ENCODE data around the gene SUPT3H.
"Not testable (repeated sequence)": the region's sequence is repeated elsewhere in the genome, so short reads cannot be mapped to it uniquely, and the experiment has no call there.

Gene SUPT3H

GRCh38 chr6:45320349-45320748, 57.4 kb downstream of the SUPT3H start:
- no peak for DNase-seq

GRCh38 chr6:45314146-45314545, 63.6 kb downstream of the SUPT3H start:
- DNase-seq = no peak

- DNase-seq = peak; percentile 34
Observed at GRCh38 chr6:45310118-45310788, 67.5 kb downstream of the SUPT3H start.

- DNase-seq = no peak
Observed at GRCh38 chr6:45305546-45305945, 72.2 kb downstream of the SUPT3H start.

- DNase-seq = no peak
Observed at GRCh38 chr6:45302832-45303231, 74.9 kb downstream of the SUPT3H start.

GRCh38 chr6:45301348-45302142, 76.2 kb downstream of the SUPT3H start:
- no peak for DNase-seq

GRCh38 chr6:45300736-45301135, 77.0 kb downstream of the SUPT3H start:
- DNase-seq = no peak

- no peak for DNase-seq
Observed at GRCh38 chr6:45299096-45299581, 78.6 kb downstream of the SUPT3H start.

- DNase-seq = no peak
Observed at GRCh38 chr6:45297320-45297719, 80.4 kb downstream of the SUPT3H start.

GRCh38 chr6:45294065-45294701, 83.6 kb downstream of the SUPT3H start:
- not testable (repeated sequence) for DNase-seq

- DNase-seq = peak; percentile 19
Observed at GRCh38 chr6:45293306-45293705, 84.4 kb downstream of the SUPT3H start.

- no peak for DNase-seq
Observed at GRCh38 chr6:45289751-45290514, 87.8 kb downstream of the SUPT3H start.

GRCh38 chr6:45286707-45287106, 91.0 kb downstream of the SUPT3H start:
- not testable (repeated sequence) for DNase-seq

GRCh38 chr6:45278367-45278766, 99.4 kb downstream of the SUPT3H start:
- DNase-seq = no peak

GRCh38 chr6:45277741-45278140, 100.0 kb downstream of the SUPT3H start:
- not testable (repeated sequence) for DNase-seq

GRCh38 chr6:45275358-45275757, 102.4 kb downstream of the SUPT3H start:
- DNase-seq = no peak

GRCh38 chr6:45272626-45273025, 105.1 kb downstream of the SUPT3H start:
- no peak for DNase-seq

GRCh38 chr6:45265246-45265645, 112.5 kb downstream of the SUPT3H start:
- DNase-seq = no peak

GRCh38 chr6:45260696-45261095, 117.0 kb downstream of the SUPT3H start:
- no peak for DNase-seq

- DNase-seq = no peak
Observed at GRCh38 chr6:45256697-45257695, 120.7 kb downstream of the SUPT3H start.

- no peak for DNase-seq
Observed at GRCh38 chr6:45255434-45255833, 122.3 kb downstream of the SUPT3H start.

GRCh38 chr6:45254253-45254652, 123.5 kb downstream of the SUPT3H start:
- DNase-seq = no peak

Measured in central memory CD4-positive, alpha-beta T cell (primary cell).